ENCODE results near the gene DIMT1.
A peak's percentile ranks its signal among the peaks of the same experiment; 100 is the strongest.

Gene DIMT1

DNA sequence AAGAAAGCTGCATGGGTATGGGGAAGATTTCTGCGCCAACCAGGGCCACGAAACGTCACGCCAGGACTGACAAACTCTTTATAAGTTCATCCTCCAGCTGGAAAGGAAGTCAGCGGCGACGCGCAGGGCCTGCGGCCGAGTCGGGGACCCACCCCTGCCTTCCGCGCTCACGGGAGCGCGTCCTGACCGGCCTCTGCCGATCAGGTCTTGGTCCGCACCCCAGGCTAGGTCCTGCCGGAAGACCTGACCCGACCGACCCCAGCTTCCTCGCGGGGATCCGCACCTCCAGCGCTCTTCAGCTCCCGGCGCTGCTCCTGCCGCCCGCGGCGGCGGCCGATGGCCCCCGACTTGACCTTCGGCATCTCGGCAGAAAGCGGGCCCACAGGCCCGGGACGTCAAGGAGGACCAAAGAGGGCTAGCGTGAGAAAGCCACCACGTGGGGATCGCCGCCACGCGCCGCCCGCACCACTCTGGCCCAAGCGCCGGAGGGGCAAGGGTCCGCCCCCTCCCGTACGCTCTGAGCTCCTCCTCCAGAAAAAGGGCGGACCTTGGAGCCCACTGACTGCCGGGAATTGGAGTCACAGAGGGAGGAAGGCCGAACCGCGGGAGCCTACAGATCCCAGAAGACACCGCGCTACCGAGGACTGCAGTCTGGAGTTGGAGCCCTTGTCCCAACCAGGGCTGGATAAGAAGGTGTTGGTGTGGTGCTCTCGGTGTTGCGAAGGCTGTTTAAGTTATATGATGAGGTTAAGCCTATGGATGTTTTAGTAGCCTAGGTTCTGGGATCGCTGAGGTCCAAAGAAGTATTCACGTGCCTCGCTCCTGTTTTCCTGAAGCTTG lies at the start of gene DIMT1:
DIMT1 (minus strand) TSS at position 495 of the 840 bp plus-strand sequence; CDS start at position 362, 133 bp downstream.
- DNase-seq = peak; percentile 98

DNA sequence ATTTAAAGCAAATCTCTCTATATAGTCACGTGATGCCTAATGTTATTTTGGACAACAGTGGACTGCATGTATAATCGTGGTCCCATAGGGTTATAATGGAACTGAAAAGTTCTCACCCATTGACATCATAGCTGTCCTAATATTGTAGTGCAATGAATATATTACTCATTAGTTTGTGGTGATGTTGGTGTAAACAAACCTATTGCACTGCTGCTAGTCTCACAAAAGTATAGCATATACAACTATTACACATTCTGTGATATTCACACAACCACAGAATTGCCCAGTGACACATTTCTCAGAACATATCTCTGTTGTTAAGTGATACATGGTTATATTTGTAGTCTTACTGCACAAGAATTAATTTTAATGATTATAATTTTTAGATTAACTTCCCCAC lies 46.6 kb upstream of the DIMT1 start:
- no peak for DNase-seq

GRCh38 chr5:62448528-62448927 lies 44.8 kb upstream of the DIMT1 start:
- no peak for DNase-seq

GRCh38 chr5:62432621-62433064 lies 28.9 kb upstream of the DIMT1 start:
- no peak for DNase-seq

DNA sequence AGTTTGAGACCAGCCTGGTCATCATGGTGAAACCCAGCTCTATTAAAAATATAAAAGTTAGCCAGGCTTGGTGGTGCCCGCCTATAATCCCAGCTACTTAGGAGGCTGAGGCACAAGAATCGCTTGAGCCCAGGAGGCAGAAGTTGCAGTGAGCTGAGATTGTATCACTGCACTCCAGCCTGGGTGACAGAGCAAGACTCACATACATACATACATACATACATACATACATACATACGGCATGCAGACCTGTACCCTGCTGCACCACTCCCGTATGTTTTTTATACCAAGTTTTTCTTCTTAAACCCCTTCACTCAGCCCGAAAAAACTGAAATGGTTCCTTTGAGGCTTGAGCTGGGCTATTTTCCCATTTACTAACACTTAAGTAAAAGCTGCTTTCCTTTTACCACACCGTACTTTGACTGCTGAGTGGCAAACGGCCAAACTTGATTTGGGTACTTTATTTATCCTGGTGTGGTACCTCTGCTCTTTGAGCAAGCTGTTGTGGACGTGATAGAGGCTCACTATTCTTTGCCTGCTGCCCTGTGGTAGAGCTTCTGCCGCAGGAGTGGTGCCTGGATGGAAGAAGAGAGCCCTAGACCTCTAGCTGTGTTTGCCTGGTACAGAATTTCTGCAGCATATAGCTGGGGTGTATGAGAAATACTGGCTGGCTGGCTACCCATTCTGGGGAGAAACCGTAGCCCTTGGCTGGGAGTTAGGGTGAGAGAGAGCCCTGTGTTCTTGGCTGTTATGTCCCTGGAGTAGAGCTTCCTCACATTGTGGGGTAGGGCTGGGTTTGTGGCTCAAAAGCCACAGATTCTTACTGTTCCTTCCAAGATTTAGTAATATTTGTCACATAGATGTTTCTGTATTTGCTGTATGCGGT lies 28.3 kb upstream of the DIMT1 start:
- no peak for DNase-seq

GRCh38 chr5:62424763-62425162 lies 21.1 kb upstream of the DIMT1 start:
- no peak for DNase-seq

- no peak for DNase-seq
Measured at GRCh38 chr5:62421414-62421813, 17.7 kb upstream of the DIMT1 start.

- DNase-seq = no peak
Measured at GRCh38 chr5:62419609-62420008, 15.9 kb upstream of the DIMT1 start.

- DNase-seq = no peak
Measured at GRCh38 chr5:62418462-62419076, 14.9 kb upstream of the DIMT1 start.

DNA sequence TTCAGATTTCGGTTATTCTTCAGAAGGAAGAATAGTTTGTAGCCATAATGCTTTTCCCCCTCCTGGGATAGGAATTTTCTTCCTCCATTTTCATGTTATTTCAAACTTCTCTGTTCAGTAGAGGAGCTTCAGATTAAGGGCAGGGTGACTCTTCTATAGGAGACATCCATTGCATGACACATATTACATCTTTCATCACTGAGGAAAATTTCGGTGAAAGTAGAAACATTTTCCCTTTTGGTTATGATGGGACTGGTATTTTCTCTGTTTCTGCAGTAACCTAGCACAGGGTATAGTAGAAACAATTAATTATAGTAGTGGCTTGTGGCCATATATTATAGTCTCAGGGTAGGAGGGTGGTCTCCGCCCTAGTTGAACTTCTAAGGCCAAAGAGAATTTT lies 10.0 kb upstream of the DIMT1 start:
- no peak for DNase-seq

DNA sequence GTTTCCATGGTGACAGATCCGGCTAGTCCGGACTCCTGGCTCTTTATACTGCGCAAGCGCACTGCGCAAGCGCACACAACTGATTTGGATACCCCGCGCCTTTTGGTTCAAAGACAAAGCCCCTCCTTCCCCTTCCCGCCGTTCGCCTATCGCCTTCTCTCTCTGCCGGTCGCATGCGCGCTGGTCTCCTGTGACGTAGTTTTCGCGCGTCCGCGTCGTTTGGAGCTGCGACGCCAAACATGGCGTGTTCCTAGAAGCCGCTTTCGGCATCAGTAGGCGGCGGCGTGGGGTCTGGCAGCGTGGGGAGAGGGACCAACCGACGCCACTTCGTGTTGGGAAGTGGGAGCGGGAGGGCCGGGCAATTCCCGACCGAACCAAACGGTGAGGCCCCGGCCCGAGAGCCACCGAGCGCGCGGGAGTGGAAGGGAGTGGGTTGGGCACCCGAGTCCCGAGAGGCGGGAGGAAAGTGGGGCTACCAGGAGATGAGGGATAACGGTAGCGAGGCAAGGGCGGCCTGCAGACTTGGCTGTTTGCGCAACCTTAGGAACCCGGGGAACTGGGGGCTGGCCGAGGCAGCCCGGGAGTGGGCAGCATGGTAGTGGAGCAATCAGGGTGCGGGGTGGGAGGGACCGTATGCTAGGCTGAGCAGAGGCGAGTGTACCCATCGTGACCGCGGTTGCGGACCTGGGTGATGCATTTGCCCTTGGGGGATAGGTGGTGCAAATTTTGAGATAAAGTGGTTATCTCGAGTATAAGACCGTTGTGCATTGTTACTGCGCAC lies 9.0 kb upstream of the DIMT1 start, which contains the start of gene IPO11:
IPO11 (plus strand) TSS at position 215 of the 781 bp plus-strand sequence. CDS start 24,517 bp downstream, outside the sequence.
- DNase-seq = peak; percentile 97 to 100

DNA sequence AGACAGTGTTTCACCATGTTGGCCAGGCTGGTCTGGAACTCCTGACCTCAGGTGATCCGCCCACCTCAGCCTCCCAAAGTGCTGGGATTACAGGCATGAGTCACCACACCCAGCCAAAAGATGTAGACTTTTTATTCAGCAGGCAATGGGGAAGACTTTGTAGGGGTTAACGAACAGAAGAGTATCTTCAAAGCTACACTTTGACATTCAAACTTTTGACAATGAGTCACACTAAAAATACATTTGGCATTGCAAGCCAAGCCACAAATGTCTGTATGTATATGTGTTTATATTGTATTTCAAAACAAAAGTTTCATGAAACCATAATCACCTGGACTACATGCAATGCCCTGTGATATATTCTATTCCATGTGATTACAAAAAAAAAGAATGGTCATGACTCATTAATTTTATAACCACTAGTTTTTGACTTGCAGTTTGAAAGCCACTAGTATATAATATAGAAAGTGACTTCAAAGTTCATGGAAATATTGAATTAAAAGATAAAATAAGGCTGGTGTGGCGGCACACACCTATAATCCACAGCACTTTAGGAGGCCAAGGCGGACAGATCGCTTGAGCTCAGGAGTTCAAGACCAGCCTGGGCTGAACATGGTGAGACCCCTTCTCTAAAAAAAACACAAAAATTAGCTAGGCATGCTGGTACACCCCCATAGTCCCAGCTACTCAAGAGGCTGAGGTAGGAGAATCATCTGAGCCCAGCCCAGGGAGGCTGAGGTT lies 8.3 kb downstream of the DIMT1 start:
- DNase-seq = no peak

DNA sequence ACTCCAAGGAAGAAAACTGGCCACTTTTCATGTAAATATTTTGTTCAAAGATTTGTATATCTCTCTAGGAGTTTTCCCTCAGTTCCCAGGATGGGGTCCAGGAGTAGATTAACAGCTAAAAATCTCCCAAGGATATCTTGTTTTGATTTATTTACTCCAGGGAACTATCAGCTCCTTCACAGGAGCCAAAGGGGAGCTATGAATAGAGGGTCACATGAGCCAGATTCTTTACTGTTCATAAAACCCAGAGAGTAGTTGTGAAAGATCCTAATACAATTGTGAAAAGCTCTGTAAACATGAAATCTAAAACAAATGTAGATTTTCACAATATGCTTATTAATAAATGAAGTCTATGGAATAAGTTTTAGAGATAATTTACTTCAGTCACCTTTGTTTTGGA lies 16.9 kb downstream of the DIMT1 start:
- DNase-seq = no peak

GRCh38 chr5:62385816-62386400 lies 17.8 kb downstream of the DIMT1 start:
- DNase-seq = no peak

- no peak for DNase-seq
Measured at GRCh38 chr5:62385131-62385530, 18.6 kb downstream of the DIMT1 start.

- DNase-seq = no peak
Measured at GRCh38 chr5:62376064-62376463, 27.6 kb downstream of the DIMT1 start.

GRCh38 chr5:62375627-62376026 lies 28.1 kb downstream of the DIMT1 start:
- no peak for DNase-seq

DNA sequence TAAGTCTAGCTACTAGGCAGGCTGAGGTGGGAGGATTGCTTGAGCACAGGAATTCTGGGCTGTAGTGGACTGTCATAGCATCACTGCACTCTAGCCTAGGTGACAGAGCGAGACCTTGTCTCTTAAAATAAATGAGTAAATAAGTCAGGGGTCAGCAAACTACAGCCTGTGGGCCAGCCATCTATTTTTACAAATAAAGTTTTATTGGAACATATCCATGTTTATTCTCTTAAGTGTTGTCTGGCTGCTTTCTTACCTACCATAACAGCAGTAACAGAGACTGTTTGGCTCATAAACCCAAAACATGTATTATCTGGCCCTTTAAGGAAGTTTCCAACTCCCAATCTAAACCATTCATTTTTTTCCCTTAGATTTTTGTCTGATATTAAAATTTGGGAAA lies 29.6 kb downstream of the DIMT1 start:
- DNase-seq = no peak

DNA sequence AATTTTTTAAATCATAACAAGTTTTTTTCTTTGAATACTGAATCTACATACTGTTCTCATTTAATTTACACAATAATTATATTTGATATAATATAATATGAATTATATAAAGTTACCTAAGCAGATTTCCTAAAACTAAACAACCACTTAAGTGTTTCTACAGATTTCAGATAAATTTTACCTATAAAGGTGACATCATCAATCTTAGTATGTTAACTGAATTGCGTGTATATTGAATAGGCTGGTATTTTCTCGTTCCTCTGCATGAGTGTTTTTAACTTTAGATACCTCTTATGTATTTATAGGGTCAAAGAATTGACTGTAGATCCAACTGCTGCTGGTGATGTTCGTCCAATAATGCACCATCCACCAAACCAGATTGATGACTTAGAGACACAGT lies 30.3 kb downstream of the DIMT1 start:
- DNase-seq = no peak

DNA sequence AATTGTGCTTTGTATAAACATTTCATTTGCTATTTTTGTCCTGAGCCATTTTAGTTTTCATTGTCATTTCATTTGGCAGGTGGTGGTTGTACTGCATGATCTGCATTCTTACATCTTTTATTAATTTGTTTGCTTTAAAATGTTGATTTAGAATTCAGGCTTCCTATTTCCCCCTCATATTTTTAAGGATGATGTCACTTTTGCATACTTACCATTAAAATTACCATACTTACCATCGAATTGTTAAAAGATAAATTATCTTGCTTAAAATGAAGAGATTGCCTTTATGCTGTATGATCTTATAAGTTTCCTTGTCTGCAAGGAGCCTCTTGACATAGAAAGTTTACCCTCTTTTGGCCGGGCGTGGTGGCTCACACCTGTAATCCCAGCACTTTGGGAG lies 31.1 kb downstream of the DIMT1 start:
- no peak for DNase-seq

DNA sequence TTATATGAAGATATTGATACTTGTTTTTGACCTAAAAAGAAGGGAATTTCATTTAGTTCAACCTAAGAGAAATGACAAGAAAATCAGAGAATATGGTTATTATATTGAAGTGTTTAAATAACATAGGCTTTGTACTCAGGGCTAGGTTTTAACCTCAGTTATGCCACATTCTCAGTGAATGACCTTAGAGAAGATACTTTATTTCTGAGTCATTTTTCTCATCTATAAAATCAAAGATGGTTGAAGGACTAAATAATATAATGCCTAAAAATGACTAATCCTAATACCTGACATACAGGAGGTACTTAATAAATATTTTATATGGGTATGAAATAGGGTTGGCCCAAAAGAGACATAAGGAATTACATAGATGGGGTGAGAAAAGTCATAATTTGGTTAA lies 32.3 kb downstream of the DIMT1 start:
- no peak for DNase-seq

All from SW 1271 (cell line).